Thyroid gland (tissue), 4 donors: ENCODE data around the gene PCDHGA5.

ENCODE experiments used
- POLR2A ChIP-seq, 2 donors: fragments of 450-650 bp; IDR thresholded peaks; one replicate each; pipeline ENCODE4 v1.6.1; 2017; ENCODE audit warnings: antibody characterized with exemption in 2 of 2, mild to moderate bottlenecking in 2 of 2, moderate library complexity in 1 of 2
- TF ChIP-seq, protein P1 (sequence below), 6 experiments: fragments of 200-600 bp in 3 of 6; fragments of 450-650 bp in 3 of 6; sonication (generic) in 3 of 6; IDR thresholded peaks; one replicate each; pipeline ENCODE4 v1.5.1; 2016 to 2019; ENCODE audit warnings: antibody characterized with exemption in 6 of 6, mild to moderate bottlenecking in 2 of 6, inconsistent platforms in 1 of 6, moderate library complexity in 1 of 6

DNA sequence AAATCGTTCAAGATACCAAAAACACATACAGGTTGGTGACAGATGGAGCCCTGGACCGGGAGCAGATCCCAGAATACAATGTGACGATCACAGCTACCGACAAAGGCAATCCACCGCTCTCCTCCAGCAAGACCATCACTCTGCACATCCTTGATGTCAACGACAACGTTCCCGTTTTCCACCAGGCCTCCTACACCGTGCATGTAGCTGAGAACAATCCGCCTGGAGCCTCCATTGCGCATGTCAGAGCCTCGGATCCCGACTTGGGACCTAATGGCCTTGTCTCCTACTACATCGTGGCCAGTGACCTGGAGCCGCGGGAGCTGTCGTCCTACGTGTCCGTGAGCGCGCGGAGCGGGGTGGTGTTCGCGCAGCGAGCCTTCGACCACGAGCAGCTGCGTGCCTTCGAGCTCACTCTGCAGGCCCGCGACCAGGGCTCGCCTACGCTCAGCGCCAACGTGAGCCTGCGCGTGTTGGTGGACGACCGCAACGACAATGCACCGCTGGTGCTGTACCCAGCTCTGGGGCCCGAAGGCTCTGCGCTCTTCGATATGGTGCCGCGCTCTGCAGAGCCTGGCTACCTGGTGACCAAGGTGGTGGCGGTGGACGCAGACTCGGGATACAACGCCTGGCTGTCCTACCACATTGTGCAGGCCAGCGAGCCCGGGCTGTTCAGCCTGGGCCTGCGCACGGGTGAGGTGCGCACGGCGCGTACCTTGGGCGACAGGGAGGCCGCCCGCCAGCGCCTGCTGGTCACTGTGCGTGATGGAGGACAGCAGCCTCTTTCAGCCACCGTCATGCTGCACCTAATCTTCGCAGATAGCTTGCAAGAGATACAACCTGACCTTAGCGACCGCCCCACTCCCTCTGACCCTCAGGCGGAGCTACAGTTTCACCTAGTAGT, 7.9 kb downstream of the PCDHGA5 start:
- TF ChIP-seq, protein P1, sequence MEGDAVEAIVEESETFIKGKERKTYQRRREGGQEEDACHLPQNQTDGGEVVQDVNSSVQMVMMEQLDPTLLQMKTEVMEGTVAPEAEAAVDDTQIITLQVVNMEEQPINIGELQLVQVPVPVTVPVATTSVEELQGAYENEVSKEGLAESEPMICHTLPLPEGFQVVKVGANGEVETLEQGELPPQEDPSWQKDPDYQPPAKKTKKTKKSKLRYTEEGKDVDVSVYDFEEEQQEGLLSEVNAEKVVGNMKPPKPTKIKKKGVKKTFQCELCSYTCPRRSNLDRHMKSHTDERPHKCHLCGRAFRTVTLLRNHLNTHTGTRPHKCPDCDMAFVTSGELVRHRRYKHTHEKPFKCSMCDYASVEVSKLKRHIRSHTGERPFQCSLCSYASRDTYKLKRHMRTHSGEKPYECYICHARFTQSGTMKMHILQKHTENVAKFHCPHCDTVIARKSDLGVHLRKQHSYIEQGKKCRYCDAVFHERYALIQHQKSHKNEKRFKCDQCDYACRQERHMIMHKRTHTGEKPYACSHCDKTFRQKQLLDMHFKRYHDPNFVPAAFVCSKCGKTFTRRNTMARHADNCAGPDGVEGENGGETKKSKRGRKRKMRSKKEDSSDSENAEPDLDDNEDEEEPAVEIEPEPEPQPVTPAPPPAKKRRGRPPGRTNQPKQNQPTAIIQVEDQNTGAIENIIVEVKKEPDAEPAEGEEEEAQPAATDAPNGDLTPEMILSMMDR (IDR thresholded peaks at IDR 0.05): no peak
- no peak for TF ChIP-seq POLR2A (IDR thresholded peaks at IDR 0.05)
